Measurements from ENCODE around the gene NKD2.

NKD2 gene

DNA sequence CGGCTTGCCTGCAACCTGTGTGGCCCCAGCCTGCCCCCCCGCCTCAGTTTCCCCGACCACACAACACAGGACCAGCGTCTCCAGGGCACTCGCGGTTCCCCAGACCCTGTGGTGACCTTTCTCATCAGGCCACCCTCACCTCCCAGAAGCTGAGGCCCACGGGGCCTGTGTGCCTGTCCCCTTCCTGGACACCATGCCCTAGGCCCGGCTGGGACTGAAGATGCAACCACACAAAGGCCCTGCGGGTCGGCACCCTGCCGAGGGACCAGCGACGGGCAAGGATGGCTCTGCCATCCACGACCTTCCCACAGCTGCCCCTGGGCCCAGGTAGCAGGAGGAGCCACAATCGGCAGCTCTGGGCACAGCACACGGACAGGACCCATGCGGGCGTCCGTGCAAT is 68.4 kb downstream of the NKD2 start:
- H3K27me3 ChIP-seq (ENCODE audit: insufficient read depth, low read length, poor library complexity, severe bottlenecking): no peaks in the 10 kb centered on the region
- H3K79me2 ChIP-seq (ENCODE audit: insufficient read depth, low read length): no peaks in the 10 kb centered on the region
- no peaks in the 10 kb centered on the region for H4K20me1 ChIP-seq (ENCODE audit: insufficient read depth, low read length, poor library complexity, severe bottlenecking)
- no peaks in the 10 kb centered on the region for H3F3A ChIP-seq (ENCODE audit: low read depth)
- no peak overlapping the region for H3K4me2 ChIP-seq (ENCODE audit: low read depth, low read length, poor library complexity, severe bottlenecking)
- H3K9me2 ChIP-seq (replicated peaks; ENCODE audit: low read depth, low read length): no peaks in the 10 kb centered on the region
- no peak for TF ChIP-seq EZH2phosphoT487 (IDR thresholded peaks at IDR 0.05; ENCODE audit: borderline replicate concordance)
- TF ChIP-seq, protein P1, sequence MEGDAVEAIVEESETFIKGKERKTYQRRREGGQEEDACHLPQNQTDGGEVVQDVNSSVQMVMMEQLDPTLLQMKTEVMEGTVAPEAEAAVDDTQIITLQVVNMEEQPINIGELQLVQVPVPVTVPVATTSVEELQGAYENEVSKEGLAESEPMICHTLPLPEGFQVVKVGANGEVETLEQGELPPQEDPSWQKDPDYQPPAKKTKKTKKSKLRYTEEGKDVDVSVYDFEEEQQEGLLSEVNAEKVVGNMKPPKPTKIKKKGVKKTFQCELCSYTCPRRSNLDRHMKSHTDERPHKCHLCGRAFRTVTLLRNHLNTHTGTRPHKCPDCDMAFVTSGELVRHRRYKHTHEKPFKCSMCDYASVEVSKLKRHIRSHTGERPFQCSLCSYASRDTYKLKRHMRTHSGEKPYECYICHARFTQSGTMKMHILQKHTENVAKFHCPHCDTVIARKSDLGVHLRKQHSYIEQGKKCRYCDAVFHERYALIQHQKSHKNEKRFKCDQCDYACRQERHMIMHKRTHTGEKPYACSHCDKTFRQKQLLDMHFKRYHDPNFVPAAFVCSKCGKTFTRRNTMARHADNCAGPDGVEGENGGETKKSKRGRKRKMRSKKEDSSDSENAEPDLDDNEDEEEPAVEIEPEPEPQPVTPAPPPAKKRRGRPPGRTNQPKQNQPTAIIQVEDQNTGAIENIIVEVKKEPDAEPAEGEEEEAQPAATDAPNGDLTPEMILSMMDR (conservative IDR thresholded peaks at IDR 0.05; ENCODE audit: low read length): no peak
- H3K4me3 ChIP-seq (ENCODE audit: low read length, poor library complexity, severe bottlenecking): no peak overlapping the region
- H3K9ac ChIP-seq (ENCODE audit: low read depth, low read length, poor library complexity, severe bottlenecking): no peak overlapping the region
- H2AFZ ChIP-seq (ENCODE audit: low read length): no peak overlapping the region
- H3K9me3 ChIP-seq (ENCODE audit: insufficient read depth, low read depth, low read length): no peaks in the 10 kb centered on the region
- no peaks in the 10 kb centered on the region for H3K4me1 ChIP-seq (ENCODE audit: insufficient read depth, low read length, poor library complexity, severe bottlenecking)
- no peaks in the 10 kb centered on the region for H3K36me3 ChIP-seq (ENCODE audit: insufficient read depth, low read length)

DNA sequence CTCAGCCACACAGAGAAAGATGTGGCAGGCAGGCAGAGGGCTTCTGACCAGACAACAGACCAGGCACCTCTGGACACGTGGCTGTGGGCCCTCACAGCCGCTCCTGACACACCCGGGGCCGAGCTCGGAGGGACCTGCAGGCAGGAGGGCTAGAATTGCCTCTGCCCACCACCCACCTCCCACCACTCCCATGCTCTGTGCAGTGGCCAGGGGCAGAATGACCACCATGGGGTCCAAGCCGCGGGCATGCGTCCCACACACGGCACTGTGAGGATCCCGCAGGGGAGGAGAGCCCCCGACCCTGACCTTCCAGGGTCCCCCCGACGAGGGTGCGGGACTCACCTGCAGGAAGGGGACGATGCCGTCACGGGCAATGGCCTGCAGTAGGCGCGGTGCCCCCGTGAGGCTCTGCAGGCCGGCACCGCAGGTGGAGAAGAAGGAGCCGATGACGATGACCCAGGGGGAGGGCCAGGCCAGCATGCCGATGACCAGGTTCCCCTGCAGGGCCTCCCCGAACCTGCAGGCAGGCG is 69.0 kb downstream of the NKD2 start:
- no peak overlapping the region for H3K4me2 ChIP-seq (ENCODE audit: low read depth, low read length, poor library complexity, severe bottlenecking)
- no peak for TF ChIP-seq EZH2phosphoT487 (IDR thresholded peaks at IDR 0.05; ENCODE audit: borderline replicate concordance)
- TF ChIP-seq, protein P1 (conservative IDR thresholded peaks at IDR 0.05; ENCODE audit: low read length): no peak
- H3K9me2 ChIP-seq (replicated peaks; ENCODE audit: low read depth, low read length): no peaks in the 10 kb centered on the region
- no peaks in the 10 kb centered on the region for H3K27me3 ChIP-seq (ENCODE audit: insufficient read depth, low read length, poor library complexity, severe bottlenecking)
- H3K9me3 ChIP-seq (ENCODE audit: insufficient read depth, low read depth, low read length): no peaks in the 10 kb centered on the region
- H3K4me1 ChIP-seq (ENCODE audit: insufficient read depth, low read length, poor library complexity, severe bottlenecking): no peaks in the 10 kb centered on the region
- no peaks in the 10 kb centered on the region for H3K79me2 ChIP-seq (ENCODE audit: insufficient read depth, low read length)
- no peak overlapping the region for H3K9ac ChIP-seq (ENCODE audit: low read depth, low read length, poor library complexity, severe bottlenecking)
- H4K20me1 ChIP-seq (ENCODE audit: insufficient read depth, low read length, poor library complexity, severe bottlenecking): no peaks in the 10 kb centered on the region
- no peak overlapping the region for H2AFZ ChIP-seq (ENCODE audit: low read length)
- no peaks in the 10 kb centered on the region for H3K36me3 ChIP-seq (ENCODE audit: insufficient read depth, low read length)
- no peak overlapping the region for H3K4me3 ChIP-seq (ENCODE audit: low read length, poor library complexity, severe bottlenecking)
- no peaks in the 10 kb centered on the region for H3F3A ChIP-seq (ENCODE audit: low read depth)

DNA sequence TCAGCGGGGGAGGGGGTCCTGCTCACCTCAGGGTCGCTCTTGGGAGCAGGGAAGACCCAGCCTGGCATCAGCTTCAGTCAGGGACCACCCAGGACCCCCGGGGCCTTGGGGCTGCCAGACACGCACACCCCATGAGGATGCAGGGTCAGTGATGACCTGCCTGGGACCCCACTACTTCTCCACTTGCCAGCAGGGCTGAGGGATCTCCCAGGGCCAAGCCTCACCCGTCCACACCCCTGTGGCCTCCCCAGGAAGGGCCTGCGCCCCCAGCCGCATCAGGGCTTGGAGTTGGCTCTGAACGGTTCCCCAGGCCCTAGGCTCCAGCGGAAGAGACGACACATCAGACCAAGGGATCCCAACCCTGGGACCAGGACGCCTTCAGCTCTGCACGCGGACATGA is 69.6 kb downstream of the NKD2 start:
- Histone ChIP-seq H3K4me2 (ENCODE audit: low read depth, low read length, poor library complexity, severe bottlenecking) (no peak overlapping the region), H3K4me3 (ENCODE audit: low read length, poor library complexity, severe bottlenecking) (no peak overlapping the region), H3K9me2 (replicated peaks; ENCODE audit: low read depth, low read length) (no peaks in the 10 kb centered on the region), H3K27me3 (ENCODE audit: insufficient read depth, low read length, poor library complexity, severe bottlenecking) (no peaks in the 10 kb centered on the region), H3K9ac (ENCODE audit: low read depth, low read length, poor library complexity, severe bottlenecking) (no peak overlapping the region), H3K79me2 (ENCODE audit: insufficient read depth, low read length) (no peaks in the 10 kb centered on the region), H4K20me1 (ENCODE audit: insufficient read depth, low read length, poor library complexity, severe bottlenecking) (no peaks in the 10 kb centered on the region), H3K4me1 (ENCODE audit: insufficient read depth, low read length, poor library complexity, severe bottlenecking) (no peaks in the 10 kb centered on the region), H3K36me3 (ENCODE audit: insufficient read depth, low read length) (no peaks in the 10 kb centered on the region), H3F3A (ENCODE audit: low read depth) (no peaks in the 10 kb centered on the region), H2AFZ (ENCODE audit: low read length) (no peak overlapping the region), H3K9me3 (ENCODE audit: insufficient read depth, low read depth, low read length) (no peaks in the 10 kb centered on the region)
- no peak for TF ChIP-seq EZH2phosphoT487 (IDR thresholded peaks at IDR 0.05; ENCODE audit: borderline replicate concordance)
- TF ChIP-seq, protein P1 (conservative IDR thresholded peaks at IDR 0.05; ENCODE audit: low read length): no peak
